Stimulated activated CD8-positive, alpha-beta memory T cell treated with anti-CD3 and anti-CD28 coated beads, Interleukin-2, amount 100 ng/mL, for 48 hours (primary cell): ENCODE data around the gene SACS.
A peak's percentile ranks its signal among the peaks of the same experiment; 100 is the strongest.

Experiments
- DNase-seq, 2 donors: peaks; one replicate each; pipeline ENCODE4 v3.0.0-alpha.2; 2020; ENCODE audit warnings: low read depth in 2 of 2

Gene SACS, protein sequence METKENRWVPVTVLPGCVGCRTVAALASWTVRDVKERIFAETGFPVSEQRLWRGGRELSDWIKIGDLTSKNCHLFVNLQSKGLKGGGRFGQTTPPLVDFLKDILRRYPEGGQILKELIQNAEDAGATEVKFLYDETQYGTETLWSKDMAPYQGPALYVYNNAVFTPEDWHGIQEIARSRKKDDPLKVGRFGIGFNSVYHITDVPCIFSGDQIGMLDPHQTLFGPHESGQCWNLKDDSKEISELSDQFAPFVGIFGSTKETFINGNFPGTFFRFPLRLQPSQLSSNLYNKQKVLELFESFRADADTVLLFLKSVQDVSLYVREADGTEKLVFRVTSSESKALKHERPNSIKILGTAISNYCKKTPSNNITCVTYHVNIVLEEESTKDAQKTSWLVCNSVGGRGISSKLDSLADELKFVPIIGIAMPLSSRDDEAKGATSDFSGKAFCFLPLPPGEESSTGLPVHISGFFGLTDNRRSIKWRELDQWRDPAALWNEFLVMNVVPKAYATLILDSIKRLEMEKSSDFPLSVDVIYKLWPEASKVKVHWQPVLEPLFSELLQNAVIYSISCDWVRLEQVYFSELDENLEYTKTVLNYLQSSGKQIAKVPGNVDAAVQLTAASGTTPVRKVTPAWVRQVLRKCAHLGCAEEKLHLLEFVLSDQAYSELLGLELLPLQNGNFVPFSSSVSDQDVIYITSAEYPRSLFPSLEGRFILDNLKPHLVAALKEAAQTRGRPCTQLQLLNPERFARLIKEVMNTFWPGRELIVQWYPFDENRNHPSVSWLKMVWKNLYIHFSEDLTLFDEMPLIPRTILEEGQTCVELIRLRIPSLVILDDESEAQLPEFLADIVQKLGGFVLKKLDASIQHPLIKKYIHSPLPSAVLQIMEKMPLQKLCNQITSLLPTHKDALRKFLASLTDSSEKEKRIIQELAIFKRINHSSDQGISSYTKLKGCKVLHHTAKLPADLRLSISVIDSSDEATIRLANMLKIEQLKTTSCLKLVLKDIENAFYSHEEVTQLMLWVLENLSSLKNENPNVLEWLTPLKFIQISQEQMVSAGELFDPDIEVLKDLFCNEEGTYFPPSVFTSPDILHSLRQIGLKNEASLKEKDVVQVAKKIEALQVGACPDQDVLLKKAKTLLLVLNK (N-terminal part only)

DNA sequence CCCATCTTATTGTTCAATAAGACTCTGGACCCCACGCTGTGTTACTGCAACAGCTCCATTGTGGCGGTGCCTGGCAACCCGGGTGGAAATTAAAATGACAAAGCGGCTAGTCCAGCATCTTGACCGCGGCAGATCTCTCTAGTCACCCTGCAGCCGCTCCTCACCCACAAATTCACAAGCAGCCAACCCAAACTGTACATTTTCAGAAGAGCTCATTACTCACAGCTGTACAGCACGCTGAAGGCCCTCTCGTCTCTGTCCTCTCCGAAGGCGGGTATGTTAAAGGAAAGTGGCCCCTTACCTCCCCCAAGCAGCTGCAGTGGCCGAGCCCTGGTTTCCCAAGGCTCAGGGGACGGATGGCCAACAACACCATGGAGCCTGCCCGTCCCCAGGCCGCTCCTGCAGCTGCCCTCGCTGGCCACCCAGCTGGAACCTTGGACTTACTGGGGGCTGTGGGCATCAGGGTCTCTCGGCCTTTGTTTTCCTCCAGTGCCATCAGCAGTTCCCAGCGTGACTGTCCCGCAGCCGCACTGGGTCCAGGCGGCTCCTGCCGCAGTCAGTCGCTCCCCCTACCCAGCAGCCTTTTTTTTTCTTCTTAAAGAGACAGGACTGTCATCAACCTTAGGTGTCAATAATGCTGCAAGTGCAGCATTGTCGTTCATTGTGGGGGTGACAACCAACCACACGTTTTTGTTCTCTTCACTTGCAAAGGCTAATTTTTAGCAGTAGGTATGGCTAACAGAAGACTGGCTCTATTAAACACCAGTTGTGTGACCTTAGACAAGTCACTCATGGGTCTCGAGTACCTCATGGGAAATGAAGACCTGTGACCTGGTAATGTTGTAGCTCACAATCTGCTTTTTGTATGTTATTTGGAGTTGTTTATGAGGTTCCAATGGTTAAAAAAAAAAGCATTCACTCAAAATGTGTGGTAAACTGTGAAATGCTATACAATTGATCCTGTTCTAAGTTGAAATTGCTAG lies at the start of gene SACS:
SACS (minus strand) TSS at position 532 of the 983 bp plus-strand sequence. CDS start 22,463 bp downstream, outside the sequence.
- no peak for DNase-seq

DNA sequence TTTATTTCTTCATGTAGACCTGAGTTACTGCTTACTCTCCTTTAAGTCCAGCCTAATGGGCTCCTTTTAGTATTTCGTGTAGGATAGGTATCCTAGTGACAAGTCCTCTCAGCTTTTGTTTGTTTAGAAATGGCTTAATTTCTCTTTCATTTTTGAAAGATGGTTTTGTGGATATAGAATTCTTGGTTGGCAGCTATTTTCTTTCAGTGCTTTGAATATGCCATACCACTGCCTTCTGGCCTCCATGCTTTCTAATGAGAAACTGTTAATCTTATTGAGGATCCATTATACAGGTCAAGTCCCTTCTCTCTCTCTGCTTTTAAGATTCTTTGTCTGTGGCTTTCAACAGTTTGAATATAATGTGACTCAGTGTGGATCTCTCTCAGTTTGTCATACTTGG lies 46.8 kb upstream of the SACS start:
- DNase-seq = no peak

DNA sequence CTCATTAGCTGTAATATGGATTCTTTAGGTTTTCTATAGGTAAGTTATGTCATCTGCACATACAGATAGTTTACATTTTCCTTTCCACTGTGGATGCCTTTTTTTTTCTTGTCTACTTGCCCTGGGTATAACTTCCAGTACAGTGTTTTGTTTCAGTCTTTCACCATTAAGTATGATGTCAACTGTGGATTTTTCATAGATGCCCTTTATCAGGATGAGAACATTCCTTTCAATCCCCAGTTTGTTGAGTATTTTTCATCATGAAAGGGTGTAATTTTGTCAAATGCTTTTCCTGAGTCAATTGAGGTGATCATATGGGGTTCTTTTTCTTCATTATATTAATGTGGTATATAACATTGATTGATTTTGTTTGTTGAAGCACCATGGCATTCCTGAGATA lies 43.6 kb upstream of the SACS start:
- DNase-seq = no peak

DNA sequence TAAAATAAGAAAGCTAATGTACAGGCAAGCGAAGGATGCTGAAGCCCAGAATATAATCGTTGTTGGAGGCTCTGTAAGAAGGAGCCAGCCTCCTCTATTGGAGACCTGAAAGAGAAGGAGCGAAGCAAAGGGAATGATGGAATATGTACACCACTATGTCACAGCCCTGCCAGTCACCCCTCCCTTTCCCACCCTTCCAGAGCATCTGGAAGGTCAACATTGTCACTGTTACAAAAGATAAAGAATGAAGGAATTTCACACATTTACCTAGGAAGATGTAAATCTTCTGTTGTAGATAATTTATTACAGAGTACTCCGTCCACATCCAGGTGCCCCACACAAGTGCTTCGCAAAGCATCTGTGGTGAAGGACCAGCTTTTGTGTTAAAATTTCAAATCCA lies 39.7 kb upstream of the SACS start:
- no peak for DNase-seq

DNA sequence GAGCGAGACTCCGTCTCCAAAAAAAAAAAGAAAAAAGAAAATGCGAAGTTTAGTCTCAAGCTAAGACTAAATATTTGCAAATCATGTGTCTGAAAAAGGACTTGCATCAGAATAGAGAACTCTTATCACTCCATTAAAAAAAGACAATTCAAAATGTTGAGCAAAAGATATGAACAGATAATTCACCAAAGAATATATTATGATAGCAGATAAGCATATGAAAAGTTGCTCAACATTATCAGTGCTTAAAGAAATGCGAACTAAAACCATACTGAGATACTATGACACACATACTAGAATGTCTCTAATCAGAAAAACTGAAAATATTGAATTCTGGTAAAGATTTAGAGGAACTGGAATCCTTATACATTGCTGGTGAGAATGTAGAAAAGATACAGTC lies 38.7 kb upstream of the SACS start:
- no peak for DNase-seq

DNA sequence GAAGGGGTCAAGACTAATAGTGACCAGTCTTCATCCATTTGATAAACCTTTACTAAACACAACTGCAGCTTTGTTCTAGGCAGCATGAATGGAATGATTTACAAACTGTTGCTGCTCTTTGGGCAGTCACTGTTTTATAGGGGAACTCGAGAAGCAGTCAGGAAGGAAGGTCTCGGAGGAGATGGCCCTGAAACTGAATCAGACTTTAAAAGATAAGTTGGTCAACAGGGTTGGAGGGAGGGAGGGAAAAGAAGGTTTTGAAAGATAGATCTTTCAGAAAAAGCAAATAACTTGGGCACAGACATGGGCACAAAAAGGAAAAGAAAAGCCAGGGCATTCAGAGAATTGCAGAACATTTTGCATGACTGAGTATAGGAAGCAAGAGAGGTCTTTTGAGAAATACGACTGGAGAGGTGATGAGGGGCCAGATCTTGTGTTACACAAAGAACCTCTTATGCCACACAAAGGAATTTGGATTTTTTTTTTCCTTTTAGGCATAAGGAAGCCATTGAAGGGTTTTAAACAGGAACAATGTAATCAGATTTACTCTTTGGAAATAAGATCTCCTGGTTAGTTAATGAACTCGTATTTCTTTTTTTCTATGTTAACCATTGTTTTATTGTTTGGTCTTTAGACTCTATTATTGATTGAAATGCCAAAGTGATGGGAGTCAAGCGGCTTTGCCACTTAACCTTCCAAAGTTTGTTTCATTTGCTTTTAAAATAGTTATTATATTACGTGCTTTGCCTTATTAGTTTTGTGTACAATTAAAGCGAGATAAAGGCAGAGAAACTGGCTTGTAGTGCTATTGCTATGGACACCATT lies 37.5 kb upstream of the SACS start:
- no peak for DNase-seq

DNA sequence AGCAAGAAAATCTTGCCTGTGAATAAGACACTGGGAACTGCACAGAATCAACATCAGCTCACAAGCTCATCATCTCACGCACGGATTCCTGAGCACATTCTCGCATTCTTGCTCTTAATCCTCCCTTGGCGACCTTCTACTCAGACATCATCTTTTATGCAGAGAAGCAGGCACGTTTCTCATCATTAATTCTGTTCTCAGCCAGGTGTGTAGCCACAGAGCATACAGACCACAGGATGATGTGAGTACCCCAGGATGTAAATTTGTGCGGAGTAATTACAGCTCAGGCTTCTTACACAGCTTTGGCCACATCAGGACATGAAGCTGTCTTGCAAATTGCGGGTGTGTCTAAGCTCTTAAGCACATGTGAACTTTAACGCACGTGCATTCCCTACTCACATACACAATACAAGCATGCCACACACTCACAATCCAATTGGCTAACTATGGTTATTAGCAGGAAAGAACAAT lies 36.5 kb upstream of the SACS start:
- DNase-seq = no peak

DNA sequence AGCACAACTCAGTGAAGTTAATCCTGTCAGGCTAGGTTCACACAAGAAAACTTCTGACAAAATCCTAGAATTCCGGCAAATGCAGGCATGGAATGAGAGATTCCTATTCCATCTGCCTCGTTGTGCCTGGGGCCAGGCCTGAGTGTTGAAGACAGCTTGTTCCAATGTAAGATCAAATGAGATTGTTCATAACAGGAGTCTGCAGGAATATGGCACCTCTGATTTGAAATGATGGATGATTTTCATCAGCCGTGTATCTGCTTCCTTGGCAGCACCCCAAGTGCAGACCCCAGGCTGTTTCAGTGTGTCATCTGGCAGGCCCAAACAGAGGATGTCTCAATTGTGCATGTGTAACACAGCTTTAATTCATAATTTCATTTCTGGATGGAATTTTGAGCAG lies 35.3 kb upstream of the SACS start:
- DNase-seq = no peak

DNA sequence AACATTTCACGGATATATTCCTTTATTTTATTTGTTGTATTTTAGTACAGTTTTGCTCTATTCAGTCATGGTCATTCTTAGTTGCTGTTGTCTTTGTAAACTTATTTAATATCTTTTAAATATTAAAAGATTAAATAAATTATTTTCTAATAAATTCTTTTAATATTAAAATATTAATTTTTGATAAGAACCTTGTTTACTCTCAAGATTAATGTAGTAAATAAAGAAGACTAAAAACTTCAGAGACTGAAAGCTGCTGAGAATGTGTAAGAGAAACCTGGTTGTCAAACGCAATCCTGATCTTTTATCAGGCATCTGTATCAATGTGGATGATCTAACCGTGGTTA lies 34.4 kb upstream of the SACS start:
- no peak for DNase-seq

DNA sequence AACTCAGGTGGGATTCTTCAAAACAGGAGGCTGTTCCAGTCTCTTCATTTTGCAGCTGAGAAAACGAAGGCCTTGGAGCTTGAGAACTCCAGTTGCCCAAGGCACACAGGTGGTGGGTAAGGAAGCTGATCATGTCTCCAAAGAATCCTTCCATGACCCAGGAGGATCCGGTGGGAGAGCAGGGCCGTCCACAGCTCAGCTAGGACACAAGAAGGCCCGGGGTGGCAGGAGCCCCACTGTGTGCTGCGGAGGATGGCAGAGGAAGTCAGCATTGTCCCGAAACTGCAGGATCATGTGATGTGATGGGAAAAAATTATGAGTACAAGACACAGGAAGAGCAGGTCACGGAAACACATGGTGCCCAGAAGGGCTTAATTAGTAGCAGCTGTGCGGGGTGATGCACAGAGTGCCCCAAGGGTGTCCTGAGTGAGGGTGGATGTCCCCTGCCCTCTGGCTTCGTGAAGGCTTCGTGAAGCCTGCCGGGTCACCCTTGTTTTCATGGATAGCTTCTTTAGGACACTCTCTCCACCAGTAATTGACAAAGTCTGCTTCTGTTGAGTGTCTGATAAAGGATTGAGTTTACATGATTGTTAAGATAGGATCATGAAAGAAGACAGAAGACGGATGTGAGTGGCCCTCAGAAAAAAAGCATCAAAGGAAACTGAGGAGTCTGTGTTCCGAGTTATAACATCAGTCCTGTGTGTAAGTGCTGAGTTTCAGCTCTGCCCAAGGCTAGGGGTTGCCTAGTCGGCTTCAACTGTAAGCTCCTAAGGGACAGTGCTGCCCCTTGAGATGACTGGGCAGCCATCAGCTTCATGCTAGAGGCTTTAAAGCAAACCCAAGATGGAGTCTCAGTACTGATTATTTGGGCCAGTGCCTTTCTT lies 33.8 kb upstream of the SACS start:
- no peak for DNase-seq

DNA sequence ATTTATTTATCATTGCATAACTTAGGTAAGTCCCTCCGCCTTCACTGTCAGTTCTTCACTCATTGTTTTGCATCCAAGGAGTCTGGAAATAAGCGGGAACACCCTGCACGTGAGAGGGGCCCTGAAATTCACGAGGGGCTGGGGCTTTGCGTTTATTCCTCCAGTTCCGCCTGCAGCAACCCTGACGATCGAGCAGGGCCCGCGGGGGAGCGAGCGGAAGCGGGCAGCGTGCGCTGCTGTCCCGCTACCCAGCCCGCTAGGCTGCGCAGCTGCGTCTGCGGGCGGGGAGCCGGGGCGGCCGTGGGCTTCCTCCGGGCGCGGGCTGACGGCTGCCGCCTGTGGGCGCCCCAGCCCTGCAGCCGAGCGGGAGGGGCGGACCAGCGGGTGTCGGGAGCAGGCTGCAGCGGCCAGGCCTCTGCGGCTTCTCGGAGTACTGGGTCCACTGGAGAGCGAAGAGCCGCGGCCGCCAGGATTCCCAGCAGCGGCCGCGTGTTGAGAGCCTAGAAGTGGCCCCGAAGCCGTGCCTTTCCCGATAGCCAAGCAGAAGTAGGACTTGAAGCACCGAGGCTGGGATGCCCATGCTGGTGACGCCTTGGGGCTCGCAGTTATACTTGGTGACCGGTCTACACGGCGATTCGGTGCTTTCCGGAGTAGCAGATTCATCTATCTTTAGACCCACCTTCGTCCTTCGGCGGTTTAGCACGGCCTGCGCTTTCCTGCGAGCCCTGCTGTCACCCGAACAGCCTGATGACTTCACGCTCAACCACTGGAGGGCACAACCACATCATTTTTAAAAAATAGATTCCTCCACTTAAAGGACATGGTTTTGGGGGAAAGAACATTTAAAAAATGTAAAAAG lies 32.9 kb upstream of the SACS start:
- DNase-seq = peak; percentile 42 to 46

DNA sequence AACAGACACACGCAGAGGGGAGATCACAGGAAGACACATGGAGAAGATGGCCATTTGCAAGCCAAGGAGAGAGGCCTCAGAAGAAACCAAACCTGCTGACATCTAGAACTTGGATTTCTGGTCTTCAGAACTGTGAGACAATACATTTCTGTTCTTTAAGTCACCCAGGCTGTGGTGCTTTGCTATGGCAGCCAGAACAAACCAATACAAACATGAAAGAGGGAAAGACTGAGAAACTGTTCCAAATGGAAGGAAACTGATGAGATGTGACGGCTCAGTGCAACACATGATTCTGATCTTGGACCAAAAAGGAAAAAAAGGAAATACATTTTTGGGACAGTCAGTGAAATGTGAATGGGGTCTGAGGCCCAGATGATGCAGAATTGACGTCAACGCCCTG lies 30.2 kb upstream of the SACS start:
- no peak for DNase-seq

DNA sequence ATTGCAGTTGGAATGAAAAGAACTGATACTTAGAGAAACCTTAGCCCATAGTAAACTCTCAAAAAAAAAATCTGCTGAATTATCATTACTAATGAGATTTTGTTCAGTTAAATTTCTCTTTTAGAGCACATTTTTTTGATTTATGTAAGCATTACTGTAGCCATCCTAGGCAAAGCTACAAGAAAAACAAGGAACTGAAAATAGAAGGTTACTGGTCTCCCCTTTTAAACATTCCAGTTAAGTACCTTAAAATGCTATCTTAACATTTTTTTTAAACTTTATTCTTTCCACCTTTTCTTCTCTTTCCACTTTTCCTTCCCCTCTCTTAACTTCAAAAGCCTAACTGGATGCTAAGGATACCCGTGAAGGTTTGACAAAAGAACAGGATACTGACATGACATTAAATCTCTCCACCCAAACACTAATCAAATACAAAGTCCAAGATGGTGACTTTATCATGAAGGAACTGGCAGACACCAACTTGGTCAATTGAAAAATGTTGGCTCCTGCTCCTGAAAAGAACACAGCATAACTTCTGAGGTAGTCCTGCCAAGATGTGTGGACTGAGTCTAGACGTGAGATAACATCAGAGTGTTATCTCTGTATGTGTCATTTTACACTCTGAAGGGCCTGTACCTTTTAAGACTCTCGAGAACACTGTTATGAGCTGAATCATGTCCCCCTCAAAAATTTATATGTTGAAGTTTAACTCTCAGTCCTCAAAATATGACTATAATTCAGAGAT lies 29.5 kb upstream of the SACS start:
- DNase-seq = no peak

DNA sequence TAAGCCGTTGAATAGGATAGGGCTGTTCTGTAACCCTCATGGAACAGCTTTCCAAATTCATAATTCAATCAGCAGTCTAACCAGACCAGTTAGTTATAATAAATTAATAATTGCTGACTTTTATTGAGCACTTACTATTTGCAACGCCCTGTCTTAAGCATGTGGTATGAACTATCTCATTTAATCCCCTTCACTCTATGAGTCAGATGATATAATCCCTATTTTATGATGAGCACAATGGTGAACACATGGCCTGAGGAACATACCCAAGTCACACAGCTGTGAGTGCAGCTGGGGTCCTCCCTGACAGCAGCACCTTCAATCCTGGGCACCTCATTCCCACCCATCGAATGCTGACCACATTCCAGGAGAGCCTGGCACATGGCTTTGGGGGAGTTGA lies 28.0 kb upstream of the SACS start:
- no peak for DNase-seq

DNA sequence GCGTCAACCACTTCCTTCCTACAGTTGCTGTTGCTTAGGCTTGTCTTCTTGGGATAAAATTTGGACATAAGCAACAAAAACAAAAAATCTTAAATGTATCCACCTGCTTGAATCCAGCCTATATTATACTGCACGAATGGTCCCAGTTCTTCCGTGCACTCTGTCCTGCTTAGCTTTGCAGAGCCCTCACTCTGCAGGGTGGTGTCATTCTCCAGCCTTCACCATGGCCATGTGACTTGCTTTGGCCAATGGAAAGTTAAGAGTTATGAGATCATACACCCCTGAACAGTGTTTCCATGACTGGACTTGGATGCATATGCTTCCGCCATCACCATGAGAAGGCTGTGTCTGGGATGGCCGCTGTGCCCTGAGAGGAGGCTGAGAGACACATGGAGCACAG lies 27.4 kb upstream of the SACS start:
- no peak for DNase-seq

DNA sequence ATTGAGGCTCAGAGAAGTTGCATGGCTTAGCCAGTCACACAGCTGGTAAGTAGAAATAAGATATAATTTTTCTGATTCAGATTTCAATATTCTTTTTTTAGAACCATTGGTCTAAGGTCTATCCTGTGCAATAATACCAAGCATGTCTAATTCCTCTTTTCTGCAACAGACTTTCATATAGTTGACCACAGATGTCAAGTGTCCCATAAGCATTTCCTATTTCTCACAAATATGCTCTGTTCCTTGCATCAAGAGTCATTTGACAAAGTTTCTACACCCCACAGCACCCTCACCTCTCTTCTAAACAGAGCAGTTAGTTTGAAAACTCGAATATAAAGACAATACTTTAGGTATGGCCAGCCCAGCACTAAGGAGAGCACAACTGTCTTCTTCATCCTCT lies 26.8 kb upstream of the SACS start:
- DNase-seq = no peak

DNA sequence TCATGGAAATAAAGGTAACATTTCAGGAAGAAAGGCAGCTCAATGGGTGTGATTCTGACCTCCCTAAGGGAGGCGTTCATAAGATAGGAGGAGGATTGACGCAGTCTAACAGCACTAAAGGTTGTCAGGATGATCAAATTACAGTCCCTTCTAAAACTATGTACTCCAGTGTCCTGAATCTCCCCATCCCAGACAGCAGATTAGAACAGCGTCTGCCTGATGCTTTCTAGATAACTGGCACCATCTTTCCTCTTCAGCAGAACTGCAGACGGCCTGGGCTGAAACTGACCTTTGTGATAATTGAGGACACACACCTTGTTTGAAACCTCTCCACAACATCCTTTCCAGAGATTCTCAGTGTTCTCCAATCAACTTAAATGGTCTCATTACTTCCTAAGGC lies 25.5 kb upstream of the SACS start:
- no peak for DNase-seq
